ENCODE data around the gene ZNF496.
"Not testable (repeated sequence)": the region's sequence is repeated elsewhere in the genome, so short reads cannot be mapped to it uniquely, and the experiment has no call there.

Gene ZNF496

DNA sequence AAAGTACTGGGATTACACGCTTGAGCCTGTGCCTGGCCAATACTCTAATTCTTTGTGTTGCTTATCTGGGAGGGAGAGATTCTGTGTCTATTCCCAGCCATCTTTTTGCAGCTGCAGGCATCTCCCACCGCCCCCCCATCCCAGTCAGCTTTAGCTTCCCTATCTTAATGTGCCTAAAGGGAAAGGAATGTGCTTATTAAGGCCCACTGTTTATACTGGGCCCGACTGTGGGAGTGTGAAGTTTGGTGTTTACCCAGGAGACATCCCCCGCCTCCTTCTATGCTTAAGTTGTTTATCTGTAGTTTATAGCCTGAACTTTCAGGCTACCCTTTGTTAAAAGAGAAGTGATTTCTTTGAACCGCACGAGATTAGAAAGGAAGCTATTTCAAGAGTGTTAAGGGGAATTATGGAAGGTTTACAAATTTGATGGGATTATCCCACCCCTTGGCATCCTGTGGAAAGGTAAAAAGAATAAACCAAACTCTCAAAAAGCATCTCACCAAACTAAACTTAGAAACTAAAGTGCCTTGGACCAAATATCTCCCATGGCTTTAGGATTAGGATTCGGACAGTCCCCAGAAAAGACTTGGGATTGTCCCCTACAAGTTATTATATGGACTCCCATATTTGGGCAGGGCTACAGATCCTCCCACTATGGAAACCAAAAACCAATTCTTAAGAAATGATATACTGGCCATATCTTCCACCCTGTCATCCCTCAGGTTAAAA lies 25.5 kb upstream of the ZNF496 start:
- no peak for DNase-seq (ENCODE audit: low read depth)
- no peak overlapping the region for H3K4me3 ChIP-seq (ENCODE audit: low read length)
- TF ChIP-seq, protein P1, sequence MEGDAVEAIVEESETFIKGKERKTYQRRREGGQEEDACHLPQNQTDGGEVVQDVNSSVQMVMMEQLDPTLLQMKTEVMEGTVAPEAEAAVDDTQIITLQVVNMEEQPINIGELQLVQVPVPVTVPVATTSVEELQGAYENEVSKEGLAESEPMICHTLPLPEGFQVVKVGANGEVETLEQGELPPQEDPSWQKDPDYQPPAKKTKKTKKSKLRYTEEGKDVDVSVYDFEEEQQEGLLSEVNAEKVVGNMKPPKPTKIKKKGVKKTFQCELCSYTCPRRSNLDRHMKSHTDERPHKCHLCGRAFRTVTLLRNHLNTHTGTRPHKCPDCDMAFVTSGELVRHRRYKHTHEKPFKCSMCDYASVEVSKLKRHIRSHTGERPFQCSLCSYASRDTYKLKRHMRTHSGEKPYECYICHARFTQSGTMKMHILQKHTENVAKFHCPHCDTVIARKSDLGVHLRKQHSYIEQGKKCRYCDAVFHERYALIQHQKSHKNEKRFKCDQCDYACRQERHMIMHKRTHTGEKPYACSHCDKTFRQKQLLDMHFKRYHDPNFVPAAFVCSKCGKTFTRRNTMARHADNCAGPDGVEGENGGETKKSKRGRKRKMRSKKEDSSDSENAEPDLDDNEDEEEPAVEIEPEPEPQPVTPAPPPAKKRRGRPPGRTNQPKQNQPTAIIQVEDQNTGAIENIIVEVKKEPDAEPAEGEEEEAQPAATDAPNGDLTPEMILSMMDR (conservative IDR thresholded peaks at IDR 0.05; ENCODE audit: low read length): no peak

DNA sequence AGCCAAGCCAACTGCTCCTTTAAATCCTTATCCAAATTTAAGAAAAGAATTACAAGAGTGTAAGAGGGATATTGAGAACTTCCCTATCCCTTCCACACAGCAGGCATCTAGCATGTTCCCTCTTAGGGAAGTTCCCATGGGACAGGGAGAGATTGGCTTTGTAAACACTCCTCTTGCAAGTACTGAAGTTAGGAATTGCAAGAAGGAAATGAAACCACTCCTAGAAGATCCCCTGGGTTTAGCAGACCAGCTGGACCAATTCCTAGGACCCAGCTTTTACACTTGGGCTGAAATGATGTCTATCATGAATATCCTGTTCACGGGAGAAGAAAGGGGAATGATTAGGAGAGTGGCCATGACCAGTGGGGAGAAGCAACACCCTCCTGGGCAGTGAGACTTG lies 23.5 kb upstream of the ZNF496 start:
- not testable (repeated sequence) for H3K4me3 ChIP-seq (ENCODE audit: low read length); DNase-seq (ENCODE audit: low read depth)

DNA sequence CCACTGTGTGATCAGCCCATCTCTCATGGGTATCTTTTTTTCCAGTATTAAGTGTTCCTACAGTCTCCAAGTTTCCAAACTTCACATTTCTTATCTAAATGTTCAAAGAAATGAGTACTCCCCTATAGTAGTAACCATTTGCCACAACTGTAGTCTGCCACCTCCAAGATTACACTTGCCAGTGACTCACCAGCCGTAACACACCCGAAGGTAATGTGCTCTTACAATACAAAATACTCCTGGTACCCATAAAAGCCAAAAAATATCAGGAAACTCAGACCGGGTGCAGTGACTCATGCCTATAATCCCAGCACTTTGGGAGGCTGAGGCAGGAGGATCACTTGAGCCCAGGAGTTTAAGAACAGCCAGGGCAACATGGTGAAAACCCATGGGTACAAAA lies 20.5 kb upstream of the ZNF496 start:
- H3K4me3 ChIP-seq (ENCODE audit: low read length): no peak overlapping the region
- TF ChIP-seq, protein P1 (conservative IDR thresholded peaks at IDR 0.05; ENCODE audit: low read length): no peak
- no peak for DNase-seq (ENCODE audit: low read depth)

DNA sequence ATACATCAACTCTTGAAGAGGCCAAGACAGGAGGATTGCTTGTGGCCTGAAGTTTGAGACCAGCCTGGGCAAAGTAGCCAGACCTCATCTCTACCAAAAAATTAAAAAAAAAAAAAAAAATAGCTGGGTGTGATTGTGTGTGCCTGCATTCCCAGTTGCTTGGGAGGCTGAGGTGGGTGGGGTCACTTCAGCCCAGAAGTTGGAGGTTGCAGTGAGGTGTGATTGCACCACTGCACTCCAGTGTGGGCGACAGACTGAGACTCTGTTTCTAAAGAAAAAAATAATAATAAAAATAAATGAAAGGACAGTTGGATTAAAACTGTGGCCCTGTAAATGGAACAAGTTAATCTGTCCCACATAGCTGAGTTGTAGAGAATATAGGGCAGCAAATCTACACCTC lies 18.9 kb upstream of the ZNF496 start:
- H3K4me3 ChIP-seq (ENCODE audit: low read length): no peak overlapping the region
- no peak for DNase-seq (ENCODE audit: low read depth)

DNA sequence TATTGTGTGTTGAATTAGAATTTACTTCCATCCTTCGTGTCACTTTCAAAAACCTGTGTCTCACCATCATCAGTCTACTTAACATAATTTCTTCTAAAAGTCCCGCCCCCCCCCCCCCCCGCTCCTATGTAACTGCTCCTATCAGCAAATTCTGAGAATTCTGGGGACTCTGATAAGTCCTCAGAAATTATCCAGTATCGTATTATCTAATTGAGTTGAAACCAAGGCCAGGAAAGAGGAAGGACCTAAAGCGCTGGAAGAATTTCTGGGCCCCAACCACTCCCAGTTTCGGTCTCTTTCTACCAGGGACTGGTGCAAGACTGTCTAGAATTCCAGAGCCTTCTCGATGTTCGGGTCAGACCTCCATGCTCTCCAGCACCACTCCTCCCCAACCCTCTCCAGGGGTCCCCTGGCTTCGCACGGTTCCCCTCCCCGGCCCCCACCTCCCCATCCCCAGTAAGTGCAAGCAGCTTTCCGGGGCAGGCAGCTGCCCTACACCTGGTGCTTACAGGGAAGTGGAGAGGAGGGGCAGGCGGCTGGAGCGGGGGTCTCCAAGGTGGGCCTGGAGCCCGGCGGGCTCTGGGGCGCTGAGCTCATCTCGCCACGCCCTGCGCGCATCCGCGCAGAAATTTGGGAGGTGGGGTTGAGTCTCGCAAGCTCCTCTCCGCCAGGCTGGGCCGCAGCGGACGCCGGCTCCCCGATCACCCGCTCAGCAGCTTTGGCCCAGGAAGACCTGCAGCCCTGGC lies 16.0 kb upstream of the ZNF496 start:
- no peak overlapping the region for H3K4me3 ChIP-seq (ENCODE audit: low read length)
- TF ChIP-seq, protein P1 (conservative IDR thresholded peaks at IDR 0.05; ENCODE audit: low read length): no peak
- no peak for DNase-seq (ENCODE audit: low read depth)

More for the DNA sequence above, 18.9 kb upstream of the ZNF496 start:
- TF ChIP-seq, protein P1 (conservative IDR thresholded peaks at IDR 0.05; ENCODE audit: low read length): no peak

DNA sequence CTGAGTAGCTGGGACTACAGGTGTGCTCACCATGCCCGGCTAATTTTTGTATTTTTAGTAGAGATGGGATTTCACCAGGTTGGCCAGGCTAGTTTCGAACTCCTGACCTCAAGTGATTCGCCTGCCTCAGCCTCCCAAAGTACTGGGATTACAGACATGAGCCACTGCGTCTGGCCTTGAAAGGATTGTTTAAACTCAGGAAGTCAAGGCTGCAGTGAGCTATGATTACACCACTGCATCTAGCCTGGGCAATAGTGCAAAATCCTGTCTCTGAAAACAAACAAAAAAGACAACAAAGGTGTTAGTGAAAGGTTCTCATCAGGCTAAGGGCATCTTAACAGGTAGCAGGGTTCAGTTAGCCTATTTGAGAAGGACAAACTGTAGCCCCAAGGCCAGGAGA lies 14.2 kb upstream of the ZNF496 start:
- no peak overlapping the region for H3K4me3 ChIP-seq (ENCODE audit: low read length)
- TF ChIP-seq, protein P1 (conservative IDR thresholded peaks at IDR 0.05; ENCODE audit: low read length): no peak
- no peak for DNase-seq (ENCODE audit: low read depth)

DNA sequence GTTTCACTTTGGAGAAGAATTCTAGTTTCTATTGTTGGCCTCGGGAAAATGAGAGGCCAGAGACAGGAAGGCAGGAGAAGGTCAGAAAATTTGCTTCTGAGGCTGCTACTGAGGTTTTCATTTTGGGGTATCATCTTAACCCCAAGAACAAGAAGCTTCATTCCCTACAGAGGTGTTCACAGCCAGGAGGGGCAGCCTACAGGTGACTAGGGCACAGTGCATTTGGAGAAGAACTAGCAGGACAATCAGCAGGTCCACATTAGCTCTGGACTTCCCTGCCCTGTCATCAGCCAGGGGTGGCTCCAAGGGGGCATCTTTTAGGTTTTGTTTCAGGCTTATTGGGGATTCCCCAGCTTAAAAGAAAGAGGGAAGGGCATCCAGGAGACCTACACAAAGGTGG lies 12.1 kb upstream of the ZNF496 start:
- DNase-seq (ENCODE audit: low read depth): no peak
- TF ChIP-seq, protein P1 (conservative IDR thresholded peaks at IDR 0.05; ENCODE audit: low read length): no peak
- H3K4me3 ChIP-seq (ENCODE audit: low read length): no peak overlapping the region
